SKM-1 (cell line): ENCODE measurements around the gene GCN1.

ENCODE experiments used
- DNase-seq: peaks from one replicate; lab custom pipeline; 2025; ENCODE audit not compliant: unreplicated experiment; lab: John Stamatoyannopoulos, UW

The GCN1 gene

GRCh38 chr12:120121766-120122293 lies 72.7 kb downstream of the GCN1 start:
- DNase-seq: no peak

DNA sequence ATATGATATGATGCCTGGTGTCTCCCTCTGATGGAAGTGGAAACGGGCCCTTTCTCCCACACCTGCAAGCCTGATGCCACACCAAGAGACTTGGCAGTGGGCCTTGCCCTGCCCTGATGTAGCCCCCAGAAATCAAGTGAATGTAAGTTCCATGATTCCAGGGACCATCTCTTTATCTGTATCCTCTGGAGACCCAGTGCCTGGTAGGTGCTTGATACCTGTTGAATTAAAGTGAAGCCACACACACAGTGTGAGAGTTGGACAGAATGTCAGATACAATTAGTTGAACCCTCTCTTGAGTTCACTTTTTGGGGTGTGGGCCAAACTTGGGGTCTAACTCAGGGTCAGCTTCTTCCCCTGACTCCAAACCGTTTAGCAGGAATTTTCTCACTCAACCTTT lies 73.2 kb downstream of the GCN1 start:
- DNase-seq: no peak

DNA sequence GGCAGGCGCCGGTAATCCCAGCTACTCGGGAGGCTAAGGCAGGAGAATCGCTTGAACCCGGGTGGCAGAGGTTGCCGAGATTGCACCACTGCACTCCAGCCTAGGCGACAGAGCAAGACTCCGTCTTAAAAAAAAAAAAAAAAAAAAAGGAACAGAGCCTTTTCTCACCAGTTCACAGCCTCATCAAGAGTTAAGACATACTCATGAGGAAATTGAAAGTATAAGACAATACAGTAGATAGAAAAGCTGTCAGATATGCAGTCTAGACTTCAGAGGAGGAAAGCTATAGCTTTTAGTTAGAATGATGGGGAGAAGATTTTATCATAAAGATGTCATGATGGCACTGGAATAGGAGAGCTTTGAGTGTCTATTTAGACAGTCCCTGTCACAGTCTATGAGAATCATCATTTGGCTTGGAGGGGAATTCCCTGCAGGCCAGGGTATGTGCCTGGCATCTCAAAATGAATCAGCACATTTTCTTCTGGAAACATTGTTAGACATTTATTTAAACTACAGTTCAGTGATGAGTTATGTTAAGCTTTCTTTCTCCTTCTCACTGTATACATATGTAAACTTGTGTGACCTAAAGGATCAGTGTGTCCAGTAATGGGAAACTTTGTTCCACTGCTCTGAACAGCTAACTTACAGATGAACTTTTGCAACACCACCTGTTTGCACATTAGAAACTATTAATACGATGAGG lies 75.1 kb downstream of the GCN1 start:
- DNase-seq: no peak

DNA sequence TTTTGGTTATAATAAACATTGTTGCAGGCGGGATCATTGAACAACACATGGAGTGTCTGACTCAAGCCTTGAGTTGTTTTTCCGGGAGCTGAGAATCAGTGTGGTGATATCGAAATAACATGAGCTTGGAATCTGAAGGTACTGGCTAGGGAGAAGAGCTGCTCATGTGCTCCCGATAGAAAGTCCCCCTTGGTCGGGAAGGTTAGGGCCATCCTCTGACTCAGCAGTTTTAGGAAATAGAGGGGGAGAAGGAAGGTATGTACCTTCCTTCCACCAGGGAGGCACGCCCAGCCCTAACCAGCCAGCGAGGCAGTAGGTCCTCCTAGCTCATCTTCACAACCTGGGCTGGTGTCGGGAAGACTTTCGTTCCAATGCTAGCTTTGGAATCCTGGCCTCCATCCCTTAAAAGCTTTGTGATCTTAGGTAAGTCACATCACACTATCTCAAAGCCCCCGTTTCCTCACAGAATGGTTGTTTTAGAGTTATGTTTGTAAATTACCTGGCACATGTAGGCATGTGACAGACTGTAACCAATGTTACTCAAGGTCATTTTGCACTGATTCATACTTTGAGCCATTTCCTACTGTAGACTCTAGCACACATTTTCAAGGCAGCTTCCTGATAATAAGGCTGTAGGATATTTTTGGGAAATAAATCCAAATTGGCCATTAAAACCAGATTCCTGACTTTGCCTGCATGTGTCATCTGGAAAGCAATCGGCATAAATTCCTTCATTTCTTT lies 76.0 kb downstream of the GCN1 start:
- no peak for DNase-seq

- no peak for DNase-seq
Observed at GRCh38 chr12:120117961-120118320, 76.6 kb downstream of the GCN1 start.

DNA sequence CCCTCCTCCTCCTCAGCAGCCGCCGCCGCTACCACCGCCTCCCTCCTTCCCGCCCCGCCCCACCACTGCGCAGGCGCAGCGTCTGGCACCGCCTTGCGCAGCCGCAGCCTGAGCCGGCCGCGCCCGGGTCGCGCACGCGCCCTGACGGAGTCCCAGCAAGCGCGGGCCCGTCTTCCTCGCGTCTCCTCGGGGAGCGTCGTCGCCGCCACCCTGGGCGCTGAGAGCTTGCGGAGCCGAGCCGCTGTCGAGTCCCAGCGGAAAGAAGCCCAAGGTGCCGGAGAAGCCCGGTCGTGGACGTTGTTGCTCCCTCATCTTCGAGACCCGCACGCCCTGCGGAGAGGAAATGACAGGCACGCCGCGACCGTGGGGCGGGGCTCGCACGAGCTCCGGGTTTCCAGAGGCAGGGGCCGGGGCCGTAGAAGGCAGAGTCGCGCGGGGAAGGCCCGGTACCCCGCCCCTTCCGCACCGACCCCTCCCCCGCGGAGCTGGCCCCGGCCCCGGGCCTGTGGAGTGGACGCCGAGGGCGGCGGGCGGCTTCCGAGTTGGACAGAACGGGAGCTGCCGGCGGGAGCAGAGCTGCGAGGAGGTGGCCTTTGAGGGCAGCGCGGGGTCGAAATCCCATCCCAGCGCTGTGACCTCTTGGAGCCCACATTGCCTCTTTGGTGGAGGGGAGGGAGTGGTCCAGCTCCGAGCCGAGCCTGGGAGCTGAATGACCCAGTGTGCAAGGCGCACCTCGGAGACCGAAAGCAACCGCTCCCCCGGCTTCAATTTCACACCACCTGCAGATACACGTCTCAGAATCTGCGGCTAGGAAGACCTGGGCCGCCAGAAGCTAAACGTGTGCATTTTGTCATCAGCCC lies 77.5 kb downstream of the GCN1 start:
- peak; percentile 45 for DNase-seq

DNA sequence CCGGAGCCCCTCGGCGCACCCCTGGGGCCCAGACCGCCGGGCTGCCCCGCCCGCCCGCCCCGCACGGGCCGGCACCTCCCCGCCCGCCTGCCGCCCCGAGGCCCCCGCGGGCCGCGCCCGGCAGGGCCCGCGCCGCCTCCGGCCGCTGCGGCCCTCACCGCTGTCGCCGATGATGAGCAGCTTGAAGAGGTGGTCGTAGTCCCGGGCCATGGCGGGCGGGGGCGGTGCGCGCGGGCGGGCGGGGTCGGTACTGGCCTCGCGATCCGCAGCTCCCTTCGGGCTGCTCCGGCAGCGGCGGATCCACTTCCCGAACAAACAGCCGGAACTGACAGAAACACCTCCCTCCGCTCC lies 78.1 kb downstream of the GCN1 start, which contains the start of gene RAB35:
RAB35 (minus strand) TSS at position 313 of the 351 bp plus-strand sequence; CDS start at position 210, 103 bp downstream.
- no peak for DNase-seq

DNA sequence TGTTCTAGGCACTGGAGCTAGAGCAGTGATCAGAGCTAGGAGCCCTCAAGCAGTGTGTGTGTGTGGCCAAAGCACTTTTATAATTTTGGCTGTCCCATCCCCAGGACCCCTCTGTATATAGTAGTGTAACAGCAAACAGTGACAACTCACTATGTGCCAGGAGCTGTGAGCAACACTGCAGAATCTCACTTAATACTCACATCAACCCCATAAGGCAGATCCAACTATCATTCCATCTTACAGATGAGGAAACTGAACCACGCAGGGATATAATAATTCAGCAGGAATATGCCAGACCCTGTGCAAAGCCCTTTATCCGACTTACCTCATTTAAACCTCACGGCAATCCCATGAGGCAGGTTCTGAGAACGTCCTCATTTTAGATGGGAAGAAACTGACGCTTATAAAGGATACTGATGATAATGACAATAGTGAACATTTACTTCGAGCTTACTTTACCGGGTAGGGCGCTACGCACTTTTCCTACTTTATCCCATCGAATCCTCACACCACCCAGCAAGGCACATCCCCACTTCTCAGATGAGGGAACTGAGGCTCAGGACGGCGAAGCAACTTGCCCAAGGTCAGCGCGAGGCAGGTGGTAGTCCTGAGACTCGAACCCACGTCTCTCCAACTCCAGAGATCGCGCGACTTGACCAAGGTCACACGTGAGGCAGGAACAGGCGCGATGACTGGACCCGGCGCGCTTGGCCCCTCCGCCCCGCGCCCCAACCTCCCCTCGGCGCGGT lies 78.6 kb downstream of the GCN1 start:
- no peak for DNase-seq

GRCh38 chr12:120115066-120115465 lies 79.4 kb downstream of the GCN1 start:
- DNase-seq: no peak

- DNase-seq: peak; percentile 44
Observed at GRCh38 chr12:120110550-120111501, 83.7 kb downstream of the GCN1 start.

GRCh38 chr12:120109570-120110267 lies 84.8 kb downstream of the GCN1 start:
- no peak for DNase-seq

GRCh38 chr12:120106151-120106550 lies 88.4 kb downstream of the GCN1 start:
- DNase-seq: no peak

- no peak for DNase-seq
Observed at GRCh38 chr12:120103371-120103770, 91.1 kb downstream of the GCN1 start.

DNA sequence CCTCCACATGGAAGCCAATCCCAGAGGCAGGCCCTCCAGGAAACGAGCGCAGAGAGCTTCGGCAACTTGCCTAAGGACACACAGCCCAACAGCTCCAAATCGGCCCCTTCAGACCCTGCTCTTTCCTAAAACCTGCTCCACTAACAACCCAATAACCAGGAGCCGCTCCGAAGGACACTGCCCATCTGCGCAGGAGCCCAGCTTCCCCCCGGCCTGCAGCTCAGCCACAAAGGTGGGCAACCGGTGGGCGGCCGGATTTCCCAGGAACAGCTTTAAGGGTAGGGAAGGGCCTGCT lies 91.5 kb downstream of the GCN1 start:
- DNase-seq: no peak

DNA sequence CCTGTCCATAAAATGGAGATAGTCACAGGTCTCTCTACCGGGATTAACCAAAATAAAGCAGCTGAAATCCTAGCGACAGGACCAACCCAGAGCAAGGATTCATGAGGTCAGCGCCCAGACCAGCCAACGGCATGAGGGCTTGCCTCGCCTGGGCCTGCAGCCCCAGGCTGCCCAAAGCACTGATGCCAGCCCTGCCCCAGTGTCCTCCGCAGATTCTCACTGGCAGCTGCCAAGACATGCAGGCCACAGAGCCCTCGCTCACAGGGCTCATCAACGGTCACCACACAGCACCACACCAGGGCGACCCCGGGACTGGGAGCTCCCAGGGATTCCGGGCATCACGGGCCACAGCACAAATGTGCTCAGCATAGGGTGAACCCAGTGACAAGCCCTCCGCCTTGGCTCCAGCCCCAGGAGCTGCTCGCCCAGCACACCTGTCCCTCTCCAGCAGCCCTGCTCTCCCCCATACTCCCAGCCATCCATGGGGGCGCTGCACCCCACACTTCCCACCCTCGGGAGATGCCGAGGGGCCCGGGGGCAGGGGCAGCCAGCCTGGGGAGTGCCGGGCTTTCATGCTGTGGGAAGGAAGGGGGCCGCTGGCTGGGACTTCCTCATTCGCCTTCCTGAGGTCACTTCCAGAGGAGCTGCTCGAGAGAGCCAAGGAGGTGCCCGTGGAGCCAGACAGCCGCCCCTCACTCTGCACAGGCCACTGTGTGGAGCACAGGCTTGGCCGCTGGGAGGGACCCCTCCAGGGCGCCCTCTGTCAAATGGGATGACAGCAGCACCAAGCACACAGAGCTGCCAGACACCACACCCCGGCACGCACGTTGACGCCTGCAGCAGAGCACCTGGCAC lies 92.1 kb downstream of the GCN1 start:
- DNase-seq: no peak

GRCh38 chr12:120101617-120102016 lies 92.9 kb downstream of the GCN1 start:
- DNase-seq: no peak

DNA sequence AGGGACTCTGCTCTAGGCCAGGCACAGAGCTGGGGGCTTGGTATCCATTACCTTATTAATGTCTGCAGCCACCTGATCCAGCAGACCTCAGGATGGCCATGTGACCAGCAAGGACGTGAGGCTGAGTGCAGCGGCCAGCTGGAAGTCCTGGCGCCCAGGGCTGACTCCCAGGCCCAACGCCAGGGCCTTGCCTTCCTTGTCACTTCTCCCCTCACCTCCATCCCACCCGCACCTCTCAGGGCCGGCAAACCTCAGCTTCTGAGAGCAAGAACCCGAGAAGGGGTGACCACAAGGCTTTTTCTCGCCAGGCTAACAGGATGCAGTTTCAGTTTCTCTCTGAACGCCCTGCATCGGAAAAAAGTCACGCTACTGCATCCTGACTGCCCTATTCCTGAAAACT lies 93.3 kb downstream of the GCN1 start:
- no peak for DNase-seq

DNA sequence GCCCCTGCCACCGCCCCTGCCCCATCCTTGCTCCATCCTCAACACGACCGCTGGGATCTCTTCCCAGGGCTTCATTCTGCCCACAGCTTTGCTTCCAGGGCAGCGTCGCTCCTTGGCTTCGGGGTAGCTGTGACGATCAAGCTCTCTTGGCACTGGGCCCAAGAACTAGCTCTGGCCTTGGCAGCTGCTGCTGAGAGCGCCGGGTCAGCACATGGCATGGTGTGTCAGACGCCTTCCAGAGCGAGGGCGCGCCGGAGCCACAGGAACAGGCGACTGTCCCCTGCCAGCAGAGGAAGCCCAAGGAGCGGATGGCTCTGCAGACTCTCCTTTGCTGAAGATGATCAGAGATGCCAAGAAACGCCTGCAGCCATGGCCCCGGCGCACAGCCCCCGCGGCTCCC lies 93.9 kb downstream of the GCN1 start:
- no peak for DNase-seq
